Activated T-cell treated with anti-CD3 and anti-CD28 coated beads, Interleukin-2, amount 50 U/mL, for 72 hours (primary cell): ENCODE data around the gene COL15A1. TPM values are rescaled to one million over a fixed set of nuclear protein-coding genes. Genes with fewer than 3 reads are reported as not detected.
"Not testable (repeated sequence)": the region's sequence is repeated elsewhere in the genome, so short reads cannot be mapped to it uniquely, and the experiment has no call there.

Experiments
- ATAC-seq, 2 donors: fragments of 150-1000 bp; cut with Tn5 transposase; replicated peaks in 1 of 2; 2 replicates each; pipeline ENCODE4 v1.10.0; 2021; ENCODE audit warnings: moderate library complexity in 2 of 2, mild to moderate bottlenecking in 1 of 2
- DNase-seq, 2 donors: peaks; one replicate each; pipeline ENCODE4 v3.0.0; 2021 to 2022; ENCODE audit warnings: mixed read lengths in 1 of 2
- H3K27ac Mint-ChIP-seq: one replicate; pipeline ENCODE4 v1.8.0; 2022; ENCODE audit warnings: mild to moderate bottlenecking, moderate library complexity, mixed read lengths
- H3K27me3 Mint-ChIP-seq: one replicate; pipeline ENCODE4 v1.8.0; 2022; ENCODE audit warnings: low read depth, mixed read lengths
- H3K36me3 Mint-ChIP-seq, 2 donors: one replicate each; pipeline ENCODE4 v1.8.0; 2022; ENCODE audit warnings: mixed read lengths in 2 of 2, mild to moderate bottlenecking in 1 of 2; ENCODE audit not compliant: insufficient read depth in 2 of 2
- H3K4me1 Mint-ChIP-seq: one replicate; pipeline ENCODE4 v1.8.0; 2022; ENCODE audit warnings: low read depth, mixed read lengths
- H3K4me3 Mint-ChIP-seq, 2 donors: one replicate each; pipeline ENCODE4 v1.8.0; 2022; ENCODE audit warnings: mild to moderate bottlenecking in 2 of 2, mixed read lengths in 2 of 2, moderate library complexity in 2 of 2
- H3K9me3 Mint-ChIP-seq, 2 donors: one replicate each; pipeline ENCODE4 v1.8.0; 2022; ENCODE audit warnings: mixed read lengths in 2 of 2
- total RNA-seq, 2 donors: library from RNA; stranded (reverse); gene quantifications; one replicate each; pipeline ENCODE4 v1.2.3, GENCODE V29; 2022

Gene COL15A1
- total RNA-seq, 2 donors from 2014 or later = 0.19 to 0.30 TPM

DNA sequence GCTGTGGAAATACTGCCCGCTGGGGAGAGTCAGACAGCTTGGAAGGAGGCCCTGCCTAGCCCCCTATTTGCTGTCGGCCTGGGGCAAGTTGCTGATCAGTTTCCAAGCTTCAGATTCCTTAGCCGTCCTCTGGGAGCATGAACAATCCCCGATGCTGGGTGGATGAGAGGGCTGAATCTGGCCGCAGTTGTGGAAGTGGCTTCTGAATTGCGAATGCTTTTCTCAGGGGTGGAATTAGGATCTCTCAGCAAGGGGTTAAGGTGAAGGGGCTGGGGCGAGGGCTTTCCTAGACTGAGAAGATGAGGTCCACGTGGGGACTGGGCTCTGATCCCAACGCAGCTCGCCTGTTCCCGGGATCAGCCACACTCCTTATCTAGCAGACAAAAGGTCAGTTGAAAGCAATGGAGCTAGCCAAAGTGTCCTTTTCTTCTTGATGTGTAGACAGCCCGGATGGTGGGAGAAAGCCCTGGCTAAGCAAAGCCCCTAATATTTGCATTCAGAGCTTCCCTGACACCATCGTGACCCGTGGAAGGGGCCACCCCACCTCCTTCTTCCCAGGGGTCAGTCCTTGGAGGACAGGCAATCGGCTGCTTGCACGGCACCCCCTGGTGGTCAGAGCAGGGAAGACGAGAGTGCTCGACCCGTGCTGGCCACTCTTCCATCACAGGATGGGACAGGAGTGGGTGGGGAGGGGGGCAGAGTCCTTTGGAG lies 54.9 kb downstream of the COL15A1 start:
- DNase-seq (peak; percentile 73 to 80), ATAC-seq (peak; percentile 76 to 78)
- no peaks in the 10 kb centered on the region for H3K9me3 Mint-ChIP-seq
- H3K27ac Mint-ChIP-seq = no peak overlapping the region
- H3K36me3 Mint-ChIP-seq = no peaks in the 10 kb centered on the region
- no peak overlapping the region for H3K4me3 Mint-ChIP-seq
- peaks cover 11% of the 10 kb centered on the region for H3K27me3 Mint-ChIP-seq
- H3K4me1 Mint-ChIP-seq = peaks cover 19% of the 10 kb centered on the region

DNA sequence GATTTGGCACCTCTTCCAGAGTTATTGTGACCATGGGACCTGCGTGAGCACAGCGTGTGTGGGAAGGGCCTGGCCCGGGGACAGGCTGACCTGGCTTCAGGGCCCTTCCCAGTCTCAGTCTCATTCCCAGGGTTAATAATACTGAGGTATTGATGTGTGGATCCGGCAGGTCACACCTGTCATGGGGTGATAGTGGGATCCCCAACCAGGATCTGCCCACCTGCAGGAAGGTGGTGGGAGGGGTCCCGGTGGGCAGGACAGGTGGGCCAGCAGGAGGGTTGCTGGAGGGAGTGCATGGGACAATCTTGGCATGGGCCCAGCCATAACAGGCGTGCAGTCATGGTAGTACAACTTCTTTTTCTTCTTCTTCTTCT lies 55.4 kb downstream of the COL15A1 start:
- peaks cover 11% of the 10 kb centered on the region for H3K27me3 Mint-ChIP-seq
- peaks cover 15% of the 10 kb centered on the region for H3K4me1 Mint-ChIP-seq
- ATAC-seq (peak; percentile 15 to 21), DNase-seq (no peak)
- H3K4me3 Mint-ChIP-seq = no peak overlapping the region
- H3K27ac Mint-ChIP-seq = no peak overlapping the region
- no peaks in the 10 kb centered on the region for H3K9me3 Mint-ChIP-seq
- H3K36me3 Mint-ChIP-seq = no peaks in the 10 kb centered on the region

DNA sequence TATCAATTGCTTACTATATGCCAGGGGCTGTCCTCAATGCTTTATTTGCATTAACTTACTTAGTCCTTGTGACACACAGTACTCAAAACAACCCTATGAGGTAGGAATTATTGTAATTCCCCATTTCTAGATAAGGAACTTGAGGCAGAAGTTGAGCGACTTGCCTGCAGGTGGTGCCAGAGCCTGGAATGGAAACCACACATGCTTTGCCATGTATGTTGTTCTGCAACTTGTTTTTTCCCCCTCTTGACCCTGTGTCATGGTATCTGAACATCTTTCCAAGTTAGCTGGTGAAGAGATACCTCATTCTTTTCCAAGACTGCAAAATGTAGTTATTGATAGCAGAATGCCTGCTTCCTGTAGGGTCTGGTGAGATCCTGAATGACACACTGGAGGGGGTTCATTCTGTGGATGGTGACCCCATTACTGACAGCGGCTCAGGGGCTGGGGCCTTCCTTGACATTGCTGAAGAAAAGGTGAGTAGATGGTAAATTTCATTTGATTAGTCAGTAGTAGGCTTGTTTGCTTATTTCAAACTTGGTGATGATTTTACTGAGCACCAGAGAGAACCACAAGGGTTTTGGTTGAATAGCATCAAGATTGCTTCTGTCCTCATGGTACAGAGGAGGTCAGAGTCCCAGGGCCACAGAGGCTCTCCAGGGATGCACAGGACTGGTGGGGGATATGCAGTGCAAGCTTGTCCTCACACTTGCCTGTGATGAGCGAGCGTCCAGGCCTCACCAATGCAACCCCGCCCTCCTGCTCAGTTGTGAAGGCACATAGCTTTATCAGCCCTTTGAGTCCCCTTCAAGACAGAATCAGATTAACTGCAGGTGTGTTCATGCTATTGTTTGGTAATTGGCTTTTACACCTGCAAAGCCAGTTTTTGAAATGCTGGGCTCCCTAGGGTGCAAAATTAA lies 57.0 kb downstream of the COL15A1 start:
- Mint-ChIP-seq H3K27ac (no peak overlapping the region), H3K36me3 (no peaks in the 10 kb centered on the region), H3K27me3 (peaks cover 3% of the 10 kb centered on the region), H3K4me1 (peaks cover 15% of the 10 kb centered on the region), H3K4me3 (no peak overlapping the region), H3K9me3 (no peaks in the 10 kb centered on the region)
- ATAC-seq (peak; percentile 55 to 66), DNase-seq (peak; percentile 47 to 55)

DNA sequence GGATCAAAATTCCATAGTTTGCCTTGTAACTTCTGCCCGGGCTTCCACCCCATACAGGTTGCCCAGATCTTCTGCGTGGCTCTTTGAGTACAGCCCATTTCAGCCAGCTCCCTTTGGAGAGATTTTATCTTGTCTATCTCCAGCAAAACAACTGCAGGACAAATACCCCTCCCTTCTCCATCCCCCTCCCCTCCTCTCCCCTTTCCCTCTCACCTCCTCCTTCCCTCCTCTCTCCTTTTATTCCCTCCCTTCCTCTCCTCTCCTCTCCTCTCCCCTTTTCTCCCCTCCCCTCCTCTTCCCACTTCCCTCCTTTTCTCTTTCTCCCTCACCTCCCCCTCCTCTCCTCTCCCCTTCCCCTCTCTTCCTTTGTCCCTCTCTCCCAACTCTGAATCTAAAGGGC lies 58.2 kb downstream of the COL15A1 start:
- ATAC-seq = no peak
- Mint-ChIP-seq H3K4me1 (peaks cover 15% of the 10 kb centered on the region), H3K4me3 (no peak overlapping the region), H3K36me3 (no peaks in the 10 kb centered on the region), H3K9me3 (no peaks in the 10 kb centered on the region), H3K27ac (no peak overlapping the region), H3K27me3 (no peaks in the 10 kb centered on the region)
- DNase-seq = no peak

DNA sequence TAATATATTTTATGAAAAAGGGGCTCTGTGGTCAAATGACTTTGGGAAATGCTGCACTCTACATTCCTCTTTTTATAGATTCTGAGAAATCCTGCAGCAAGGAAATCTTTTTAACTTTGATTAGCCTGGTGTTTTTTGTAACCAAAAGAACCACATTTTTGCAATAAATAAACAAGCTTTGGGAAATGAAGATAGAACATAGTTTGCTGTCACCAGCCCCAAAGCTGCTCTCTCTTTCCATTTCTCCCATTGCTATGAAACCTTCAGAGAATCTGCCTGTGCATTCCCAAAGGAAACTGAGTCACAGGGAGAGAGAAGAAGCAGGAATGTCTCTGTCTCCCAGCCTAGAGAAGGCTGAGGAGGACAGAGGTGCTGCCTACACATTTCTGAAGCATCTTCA lies 59.0 kb downstream of the COL15A1 start:
- Mint-ChIP-seq H3K9me3 (no peaks in the 10 kb centered on the region), H3K27me3 (no peaks in the 10 kb centered on the region), H3K27ac (no peak overlapping the region), H3K4me3 (no peak overlapping the region), H3K36me3 (no peaks in the 10 kb centered on the region), H3K4me1 (peaks cover 15% of the 10 kb centered on the region)
- no peak for DNase-seq
- ATAC-seq = no peak

DNA sequence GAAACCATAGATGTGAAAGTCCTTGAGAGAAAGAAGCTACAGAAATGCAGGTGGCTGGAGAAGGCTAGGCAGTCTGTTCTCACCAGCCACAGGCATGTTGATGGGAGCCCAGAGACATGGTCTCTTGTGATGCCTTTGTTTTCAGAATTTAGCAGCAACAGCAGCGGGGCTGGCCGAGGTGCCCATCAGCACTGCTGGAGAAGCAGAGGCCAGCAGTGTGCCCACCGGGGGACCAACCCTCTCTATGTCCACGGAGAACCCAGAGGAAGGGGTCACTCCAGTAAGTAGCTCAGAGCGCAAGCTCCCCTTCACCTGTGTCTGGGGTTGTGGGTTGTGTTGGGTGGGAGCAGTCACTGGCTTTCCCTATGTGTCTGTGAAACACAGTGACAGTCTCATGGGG lies 59.6 kb downstream of the COL15A1 start:
- Mint-ChIP-seq H3K27me3 (no peaks in the 10 kb centered on the region), H3K4me1 (peaks cover 15% of the 10 kb centered on the region), H3K36me3 (no peaks in the 10 kb centered on the region), H3K4me3 (no peak overlapping the region), H3K9me3 (no peaks in the 10 kb centered on the region), H3K27ac (no peak overlapping the region)
- DNase-seq = no peak
- no peak for ATAC-seq

DNA sequence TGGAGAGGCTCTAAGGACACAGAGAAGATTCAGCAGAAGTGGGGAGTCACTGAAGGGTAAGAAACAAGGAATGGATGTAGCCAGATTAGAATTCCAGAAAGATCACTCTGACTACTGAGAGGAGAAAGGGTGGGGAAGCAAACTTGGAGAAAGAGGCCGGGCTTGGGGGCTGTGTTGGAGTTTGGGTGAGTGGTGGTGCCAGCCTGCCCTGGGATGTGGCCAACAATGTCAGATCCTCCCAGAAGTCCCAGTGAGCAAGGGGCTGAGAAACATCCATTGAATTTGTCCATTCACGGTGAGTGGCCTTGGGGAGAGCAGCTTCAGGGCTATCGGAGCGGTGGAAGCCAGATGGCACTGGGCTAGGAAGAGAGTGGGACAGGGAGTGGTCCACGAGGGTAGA lies 60.4 kb downstream of the COL15A1 start:
- H3K4me3 Mint-ChIP-seq = no peak overlapping the region
- no peak overlapping the region for H3K27ac Mint-ChIP-seq
- no peak for ATAC-seq
- no peak for DNase-seq
- peaks cover 15% of the 10 kb centered on the region for H3K4me1 Mint-ChIP-seq
- no peaks in the 10 kb centered on the region for H3K27me3 Mint-ChIP-seq
- H3K36me3 Mint-ChIP-seq = no peaks in the 10 kb centered on the region
- H3K9me3 Mint-ChIP-seq = no peaks in the 10 kb centered on the region

DNA sequence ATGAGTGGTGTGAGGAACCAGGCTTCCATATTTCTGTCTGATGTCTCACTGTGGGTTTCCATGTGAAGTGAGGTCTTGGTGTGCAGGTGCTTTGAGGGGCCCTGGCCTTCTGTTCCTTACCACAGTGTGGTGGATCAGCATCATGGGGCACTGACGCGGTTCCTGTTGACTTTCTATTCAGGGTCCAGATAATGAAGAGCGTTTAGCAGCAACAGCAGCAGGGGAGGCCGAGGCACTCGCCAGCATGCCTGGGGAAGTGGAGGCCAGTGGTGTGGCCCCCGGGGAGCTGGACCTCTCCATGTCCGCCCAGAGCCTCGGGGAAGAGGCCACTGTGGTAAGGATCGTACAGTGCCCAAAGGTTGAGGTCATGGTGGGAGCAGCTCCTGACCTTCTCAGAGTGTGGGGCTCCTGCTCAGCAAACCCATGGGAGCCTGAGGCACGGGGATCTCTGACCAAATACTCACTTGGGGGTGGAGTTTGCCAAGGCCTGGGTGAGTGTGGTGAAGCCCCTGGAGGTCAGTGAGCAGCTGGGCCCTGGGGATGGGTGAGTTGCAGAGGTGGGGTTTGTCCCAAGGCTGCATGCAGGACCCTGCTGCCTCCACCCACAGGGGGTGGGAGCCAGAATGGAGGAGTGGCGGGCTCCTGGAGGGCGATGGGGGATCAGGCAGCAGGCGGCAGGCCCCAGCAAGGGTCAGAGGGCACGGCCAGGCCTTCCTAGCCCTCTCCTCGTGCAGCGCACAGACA lies 61.2 kb downstream of the COL15A1 start:
- Mint-ChIP-seq H3K4me1 (peaks cover 15% of the 10 kb centered on the region), H3K4me3 (no peak overlapping the region), H3K36me3 (peaks cover under 1% of the 10 kb centered on the region in 2 donors), H3K9me3 (peaks cover 0 to under 1% of the 10 kb centered on the region in 2 donors), H3K27ac (no peak overlapping the region), H3K27me3 (no peaks in the 10 kb centered on the region)
- no peak for ATAC-seq
- no peak for DNase-seq

DNA sequence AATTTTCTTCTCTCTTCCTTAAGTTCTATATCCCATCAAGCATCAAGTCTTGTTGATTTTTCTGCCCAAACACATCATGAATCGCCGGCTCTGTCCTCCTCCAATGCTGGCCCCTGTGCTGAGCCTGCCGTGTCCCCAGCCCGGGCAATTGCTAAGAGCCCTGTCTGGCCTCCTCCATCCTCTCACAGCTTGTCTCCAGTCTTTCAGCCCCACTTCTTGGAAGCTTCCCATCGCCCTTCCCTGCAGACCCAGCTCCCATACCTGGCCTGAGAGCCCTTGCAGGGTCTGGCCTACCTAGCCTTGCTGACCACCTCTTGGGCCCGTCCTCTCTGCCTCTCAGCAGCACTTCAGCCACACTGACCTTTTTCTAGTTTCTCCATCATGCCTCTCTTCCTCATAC lies 61.9 kb downstream of the COL15A1 start:
- no peak overlapping the region for H3K4me3 Mint-ChIP-seq
- H3K27ac Mint-ChIP-seq = no peak overlapping the region
- ATAC-seq (no peak), DNase-seq (no peak)
- H3K9me3 Mint-ChIP-seq = peaks cover 0 to 6% of the 10 kb centered on the region in 2 donors
- H3K36me3 Mint-ChIP-seq = peaks cover 4 to 6% of the 10 kb centered on the region in 2 donors
- H3K27me3 Mint-ChIP-seq = no peaks in the 10 kb centered on the region
- peaks cover 12% of the 10 kb centered on the region for H3K4me1 Mint-ChIP-seq

DNA sequence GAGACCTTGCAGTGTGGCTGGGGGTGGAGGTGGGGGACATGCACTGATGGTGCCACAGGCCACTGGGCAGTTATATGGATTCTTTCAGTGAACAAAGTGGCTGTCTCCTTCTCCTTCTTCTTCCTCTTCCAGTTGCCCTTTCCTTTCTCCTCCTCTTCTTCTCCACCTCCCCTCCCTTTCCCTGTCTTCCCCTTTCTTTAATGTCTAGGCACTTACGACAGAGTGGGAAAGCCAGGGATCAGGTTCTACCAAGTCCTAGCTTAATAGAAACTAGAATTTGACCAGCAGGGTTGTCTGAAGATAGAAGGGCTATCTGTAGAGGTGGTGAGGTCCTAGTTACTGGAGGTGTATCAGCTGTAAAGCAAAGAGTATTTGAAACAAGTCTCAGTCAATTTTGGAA lies 62.8 kb downstream of the COL15A1 start:
- Mint-ChIP-seq H3K9me3 (peaks cover 0 to 6% of the 10 kb centered on the region in 2 donors), H3K36me3 (peaks cover 4 to 6% of the 10 kb centered on the region in 2 donors)

DNA sequence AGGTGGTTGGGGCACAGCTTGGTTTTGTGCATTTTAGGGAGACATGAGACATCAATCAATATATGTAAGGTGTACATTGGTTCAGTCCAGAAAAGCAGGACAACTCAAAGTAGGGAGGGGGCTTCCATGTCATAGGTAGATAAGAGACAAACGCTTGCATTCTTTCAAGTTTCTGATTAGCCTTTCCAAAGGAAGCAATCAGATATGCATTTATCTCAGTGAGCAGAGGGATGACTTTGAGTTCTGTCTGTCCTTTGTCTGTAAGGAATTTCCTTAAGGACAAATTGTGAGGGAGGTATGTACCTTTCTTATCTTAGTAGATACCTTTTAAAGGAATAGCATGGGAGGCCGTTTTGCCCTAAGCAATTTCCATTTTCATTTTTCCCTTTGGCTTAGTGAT lies 63.3 kb downstream of the COL15A1 start:
- Mint-ChIP-seq H3K27ac (no peak overlapping the region), H3K9me3 (peaks cover 0 to 6% of the 10 kb centered on the region in 2 donors), H3K4me1 (no peaks in the 10 kb centered on the region), H3K27me3 (no peaks in the 10 kb centered on the region), H3K4me3 (no peak overlapping the region), H3K36me3 (peaks cover 6 to 8% of the 10 kb centered on the region in 2 donors)
- ATAC-seq = no peak
- no peak for DNase-seq

More for the DNA sequence above, 62.8 kb downstream of the COL15A1 start:
- no peak overlapping the region for H3K4me3 Mint-ChIP-seq
- DNase-seq (no peak), ATAC-seq (no peak)
- no peaks in the 10 kb centered on the region for H3K27me3 Mint-ChIP-seq
- no peak overlapping the region for H3K27ac Mint-ChIP-seq
- peaks cover 3% of the 10 kb centered on the region for H3K4me1 Mint-ChIP-seq

DNA sequence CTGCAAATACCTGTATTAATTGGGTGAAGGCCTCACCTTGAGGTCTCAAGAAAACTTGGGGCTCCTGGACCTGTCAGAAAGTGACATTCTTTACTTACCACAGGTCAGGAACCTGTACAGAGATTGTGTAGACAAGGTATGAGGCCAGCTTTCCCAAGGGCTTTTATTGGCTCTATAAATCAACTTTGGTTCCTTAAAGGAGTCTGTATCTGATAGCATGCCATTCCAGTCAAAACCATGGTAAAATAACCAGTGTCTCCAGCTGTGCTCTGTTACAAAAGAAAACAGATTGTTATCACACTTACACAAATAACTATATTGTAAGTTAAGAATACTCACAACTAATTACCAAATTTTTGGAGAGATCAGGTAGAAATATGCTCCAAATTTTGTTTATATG lies 64.5 kb downstream of the COL15A1 start:
- Mint-ChIP-seq H3K4me1 (peaks cover 3% of the 10 kb centered on the region), H3K9me3 (peaks cover 0 to 7% of the 10 kb centered on the region in 2 donors), H3K36me3 (peaks cover 7 to 16% of the 10 kb centered on the region in 2 donors), H3K27me3 (no peaks in the 10 kb centered on the region), H3K4me3 (no peak overlapping the region), H3K27ac (no peak overlapping the region)
- no peak for DNase-seq
- no peak for ATAC-seq

DNA sequence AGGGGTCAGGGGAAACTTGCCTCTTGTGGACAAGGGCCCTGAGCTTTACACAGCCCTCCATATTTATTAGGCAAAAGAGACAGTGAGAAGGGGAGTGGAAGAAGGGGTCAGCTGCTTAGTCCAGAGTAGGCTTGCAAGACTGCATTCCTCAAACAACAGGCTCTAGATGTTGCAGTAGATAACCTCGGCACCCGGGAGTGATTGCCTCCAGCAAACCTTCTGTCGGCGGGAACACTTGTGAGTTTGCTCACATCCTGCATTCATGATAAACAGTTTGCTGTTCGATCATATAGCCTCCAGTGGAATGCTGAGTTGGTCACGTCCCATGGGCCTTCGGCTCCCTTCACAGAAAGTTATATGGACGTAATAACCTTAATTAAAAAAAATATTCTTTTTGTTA lies 66.7 kb downstream of the COL15A1 start:
- H3K4me3 Mint-ChIP-seq = not testable (repeated sequence)
- H3K36me3 Mint-ChIP-seq = peaks cover 7 to 17% of the 10 kb centered on the region in 2 donors

More for the DNA sequence above, 66.7 kb downstream of the COL15A1 start:
- H3K27me3 Mint-ChIP-seq, ATAC-seq, DNase-seq, H3K9me3 Mint-ChIP-seq, H3K27ac Mint-ChIP-seq: not testable (repeated sequence)
- peaks cover 15% of the 10 kb centered on the region for H3K4me1 Mint-ChIP-seq
